KG1 (cell line): ENCODE measurements around the gene ANKRD60.

Experiments used
- DNase-seq: peaks from one replicate; lab custom pipeline; 2025; lab: John Stamatoyannopoulos, UW

Gene ANKRD60, protein sequence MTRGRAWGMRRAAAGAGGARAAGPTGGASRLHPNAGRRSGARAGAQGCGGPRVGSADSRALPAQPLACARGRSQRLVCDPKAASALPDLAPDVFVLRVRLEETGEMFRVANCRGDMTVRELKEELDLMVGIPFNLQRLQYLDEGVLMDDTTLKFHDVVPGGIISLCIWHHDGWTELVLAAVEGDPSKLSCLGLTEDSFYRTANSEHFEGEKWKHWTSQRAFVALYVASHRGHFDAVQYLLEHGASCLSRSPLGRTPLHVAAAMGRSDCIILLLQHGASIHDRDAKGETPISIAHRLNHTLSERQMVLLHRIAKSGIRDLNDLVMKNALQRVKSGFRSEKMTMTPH

DNA sequence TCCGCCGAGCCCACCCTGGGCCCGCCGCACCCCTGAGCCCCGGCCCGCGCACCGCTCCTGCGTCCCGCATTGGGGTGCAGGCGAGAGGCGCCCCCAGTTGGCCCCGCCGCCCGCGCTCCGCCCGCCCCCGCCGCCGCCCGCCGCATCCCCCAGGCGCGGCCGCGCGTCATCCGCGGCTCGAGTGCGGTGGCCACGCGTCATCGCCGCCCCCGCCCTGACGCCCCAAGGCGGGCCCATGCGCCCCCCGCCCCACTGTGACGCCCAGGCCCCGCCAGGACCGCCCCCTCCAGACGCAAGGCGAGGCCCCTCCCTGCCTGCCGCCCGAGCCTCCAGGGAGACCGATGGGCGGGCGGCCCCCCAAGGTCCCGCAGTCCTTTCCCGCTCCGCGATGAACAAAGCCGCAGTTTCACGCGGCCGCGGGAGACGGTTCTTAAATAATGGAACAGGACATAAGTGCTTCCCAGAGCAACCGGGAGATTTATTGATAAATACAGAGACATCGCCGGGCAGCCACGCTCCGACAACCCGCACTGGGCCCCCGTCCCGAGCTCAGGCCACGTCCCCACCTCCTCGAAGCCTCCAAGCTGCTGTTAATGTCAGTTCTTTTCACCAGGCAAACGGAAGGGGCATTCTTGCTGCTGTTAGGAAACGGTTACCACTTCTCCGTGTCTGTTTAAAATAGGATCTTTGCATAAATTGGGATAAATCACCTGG lies at the start of gene ANKRD60:
ANKRD60 (minus strand) TSS at position 170 of the 714 bp plus-strand sequence; CDS start at position 170, 0 bp downstream.
- no peak for DNase-seq

DNA sequence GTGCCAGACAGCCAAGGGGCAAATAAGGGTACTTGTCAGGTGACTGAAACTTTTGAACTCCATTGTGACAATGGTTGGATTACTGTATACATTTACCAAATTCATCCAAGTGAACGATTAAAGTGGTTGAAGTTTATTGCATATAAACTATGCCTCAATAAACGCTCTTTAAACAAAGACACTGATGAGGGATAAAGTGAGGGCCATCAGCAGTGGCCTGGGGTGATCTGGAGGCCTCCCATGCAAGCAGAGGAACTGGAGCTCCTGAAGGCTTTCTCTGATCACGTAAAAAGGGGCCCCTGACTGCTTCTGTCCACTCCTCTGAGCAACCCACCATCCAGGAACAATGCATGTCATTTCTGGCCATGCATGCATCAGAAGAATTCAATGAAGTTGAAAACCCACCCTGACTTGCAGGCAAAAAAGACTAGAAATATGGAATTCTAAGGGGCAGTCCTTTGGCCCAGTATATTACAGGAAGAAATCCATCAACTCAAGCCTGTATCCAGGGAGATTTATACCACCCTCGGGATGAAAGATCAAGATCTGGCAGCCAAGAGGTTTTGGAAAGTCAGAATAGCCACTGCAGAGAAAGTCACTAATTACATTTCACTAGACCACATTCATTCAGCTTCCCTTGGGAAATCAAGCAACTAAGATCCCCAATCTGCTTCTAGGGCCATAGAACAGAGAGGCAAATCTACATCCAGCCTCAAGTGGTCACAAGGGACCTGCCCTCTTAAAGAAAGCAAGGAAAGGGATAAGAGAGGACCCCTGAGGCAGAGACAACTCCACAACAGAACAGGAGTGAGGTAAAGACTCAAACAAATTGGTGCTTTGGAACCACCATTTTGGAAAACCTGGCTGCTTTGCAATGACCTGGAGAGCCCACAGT lies 49.4 kb upstream of the ANKRD60 start:
- DNase-seq, result no peak

DNA sequence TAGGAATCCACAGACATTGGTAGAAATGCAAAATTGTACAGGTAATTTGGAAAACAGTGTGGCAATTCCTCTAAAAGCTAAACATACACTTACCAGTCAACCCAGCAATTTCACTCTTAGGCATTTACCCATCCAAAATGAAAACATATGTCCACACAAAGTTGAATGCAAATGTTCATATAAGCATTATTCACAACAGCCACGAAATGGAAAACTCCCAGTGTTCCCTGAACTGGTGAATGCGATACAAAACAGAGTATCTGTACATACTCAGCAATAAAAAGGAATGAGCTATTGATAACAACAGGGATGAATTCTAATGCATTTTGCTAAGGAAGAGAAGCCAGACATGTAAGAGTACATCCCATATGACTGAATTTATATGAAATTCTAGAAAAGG lies 48.7 kb upstream of the ANKRD60 start:
- DNase-seq, result no peak

DNA sequence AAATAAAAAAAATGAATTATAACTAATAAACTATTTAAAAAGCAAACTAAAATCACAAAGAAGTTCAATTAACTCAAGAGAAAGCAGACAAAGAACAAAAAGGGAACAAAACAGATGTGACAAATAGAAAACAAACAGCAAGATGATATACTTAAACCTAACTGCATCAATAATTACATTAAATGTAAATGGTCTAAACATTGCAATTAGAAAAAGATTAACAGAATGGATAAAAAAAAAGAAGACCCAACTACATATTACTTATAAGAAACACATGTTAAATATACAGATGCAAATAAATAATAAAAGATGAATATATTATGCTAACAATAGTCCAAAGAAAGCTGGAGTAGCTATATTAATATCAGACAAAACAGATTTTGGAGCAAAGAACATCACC lies 45.9 kb upstream of the ANKRD60 start:
- no peak for DNase-seq

DNA sequence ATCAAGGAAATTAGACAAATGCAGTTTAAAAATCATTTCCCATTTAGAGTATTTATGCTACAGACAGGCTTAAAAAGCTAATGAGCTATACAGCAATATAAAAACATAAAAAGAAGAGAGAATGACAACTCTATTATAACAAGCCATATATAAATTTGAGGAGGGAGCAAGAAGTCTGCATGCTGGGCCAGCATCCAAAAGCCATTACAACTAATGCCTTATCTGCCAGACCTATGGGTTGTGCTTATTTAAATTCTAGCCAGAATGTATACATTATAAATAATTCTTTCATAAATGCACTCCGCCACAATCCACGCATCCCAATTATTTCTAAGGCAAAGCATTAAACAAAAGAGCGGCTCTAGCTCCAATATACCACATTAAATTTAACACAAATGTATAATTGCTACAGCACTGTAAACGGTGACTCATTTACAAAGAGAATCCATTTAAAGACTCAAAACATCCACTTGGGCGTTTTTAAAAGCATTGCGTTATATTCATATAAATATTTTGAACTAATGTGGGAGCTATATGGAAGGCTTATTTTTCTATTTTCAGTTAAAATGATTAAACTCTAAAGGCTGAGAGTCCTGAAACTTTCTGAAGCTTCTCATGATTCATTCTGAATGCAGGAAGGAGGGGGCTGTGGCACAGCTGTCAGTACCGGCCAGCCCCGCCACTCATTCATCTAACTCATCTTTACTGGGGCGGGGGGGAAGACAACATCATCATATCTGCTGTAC lies 43.3 kb upstream of the ANKRD60 start:
- no peak for DNase-seq

GRCh38 chr20:58268936-58269619 lies 40.6 kb upstream of the ANKRD60 start:
- DNase-seq, result no peak

DNA sequence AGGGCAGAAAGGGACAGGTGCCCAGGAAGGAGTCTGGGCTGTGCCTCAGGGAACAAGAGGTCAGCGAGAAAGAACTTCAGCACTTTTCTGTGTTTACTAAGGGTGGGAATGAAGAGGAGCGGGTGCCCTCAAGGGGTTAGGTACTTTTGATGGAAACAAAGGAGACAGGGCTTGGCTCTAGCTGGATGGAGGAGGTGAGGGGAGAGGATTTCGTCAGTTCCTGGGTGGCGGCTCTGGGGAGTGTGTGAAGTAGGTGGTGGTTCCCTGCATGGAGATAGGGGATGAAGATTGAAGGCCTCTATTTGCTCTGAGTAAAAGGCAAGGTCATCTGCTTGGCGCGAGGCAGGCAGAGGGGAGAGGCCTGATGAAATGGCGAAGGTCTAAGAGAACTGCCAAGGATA lies 40.0 kb upstream of the ANKRD60 start:
- no peak for DNase-seq

DNA sequence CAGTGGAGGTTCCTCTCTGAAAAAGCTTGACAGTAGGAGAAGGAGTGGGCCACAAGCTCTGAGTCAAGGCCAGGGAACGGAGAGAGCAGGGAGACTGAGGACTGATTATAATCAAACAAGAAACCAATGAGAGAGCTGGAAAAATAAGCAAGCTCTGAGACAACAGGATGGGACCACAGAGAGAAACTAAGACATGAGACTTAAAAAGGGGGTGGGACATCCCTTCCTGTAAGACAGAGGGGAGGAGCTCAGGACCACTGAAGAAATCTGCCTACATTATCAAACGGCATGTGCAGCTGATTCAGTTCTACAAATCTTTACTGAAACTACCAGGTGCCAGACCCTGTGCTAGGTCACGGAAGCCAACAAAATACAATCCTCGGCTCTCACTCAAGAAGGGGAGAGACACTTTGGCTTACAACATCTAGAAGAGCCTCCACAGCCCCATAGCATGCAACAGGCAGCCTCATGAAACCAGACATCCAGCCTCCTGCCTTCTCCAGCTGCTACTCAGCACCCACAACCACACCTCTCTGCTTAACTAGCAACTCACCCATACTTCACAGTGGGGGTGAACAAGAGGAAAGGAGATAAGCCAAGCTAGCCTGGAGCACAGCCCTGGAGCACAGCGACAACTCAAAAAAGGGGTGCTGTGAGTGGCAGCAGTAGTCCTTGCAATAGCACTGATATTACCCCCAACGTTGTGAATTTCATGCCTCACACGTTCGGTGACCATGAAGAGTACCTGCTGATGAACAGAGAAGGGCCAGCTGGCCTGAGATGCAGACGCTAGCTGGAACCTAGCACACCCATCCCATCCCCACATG lies 39.1 kb upstream of the ANKRD60 start:
- no peak for DNase-seq

GRCh38 chr20:58264271-58264670 lies 35.8 kb upstream of the ANKRD60 start:
- DNase-seq, result no peak

DNA sequence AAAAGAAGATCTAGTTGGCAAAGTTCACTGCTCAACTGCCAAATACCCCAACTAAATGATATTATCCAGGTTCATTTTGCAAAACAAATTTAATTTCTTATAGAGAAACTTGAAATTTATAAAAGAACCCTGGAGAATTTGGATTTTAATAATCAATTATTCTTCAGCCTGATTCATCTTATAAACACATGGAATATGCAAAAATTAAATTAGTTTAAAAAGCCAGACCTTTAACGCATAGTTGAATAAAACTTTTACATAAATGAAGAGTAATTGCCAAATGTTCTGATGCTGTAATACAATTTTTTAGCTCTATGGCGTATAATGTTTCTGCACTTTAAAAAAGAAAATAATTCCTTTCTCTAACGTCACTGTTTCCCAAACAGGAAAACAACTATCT lies 33.2 kb upstream of the ANKRD60 start:
- DNase-seq, result no peak

DNA sequence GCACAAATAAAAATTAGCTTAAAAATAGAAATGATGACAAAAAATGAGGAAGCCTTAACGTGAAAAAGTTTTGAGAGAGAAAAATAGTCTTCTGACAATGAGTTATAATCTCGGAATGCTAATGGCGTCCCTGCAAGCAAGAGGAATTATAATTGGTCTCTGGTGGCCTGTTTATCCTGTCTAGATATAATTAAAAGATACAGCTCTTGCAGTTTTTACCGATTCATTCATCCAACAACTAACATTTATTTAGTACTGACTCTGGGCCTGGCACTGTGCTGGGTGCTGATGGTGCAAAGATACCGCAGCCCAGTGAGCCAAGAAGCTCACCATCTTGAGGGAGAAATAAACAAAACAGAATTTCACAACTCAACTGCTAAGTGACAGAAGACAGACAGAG lies 31.6 kb upstream of the ANKRD60 start:
- no peak for DNase-seq

GRCh38 chr20:58256842-58257241 lies 28.4 kb upstream of the ANKRD60 start:
- no peak for DNase-seq

GRCh38 chr20:58256307-58256706 lies 27.9 kb upstream of the ANKRD60 start:
- no peak for DNase-seq

GRCh38 chr20:58254890-58255289 lies 26.4 kb upstream of the ANKRD60 start:
- no peak for DNase-seq

- no peak for DNase-seq
Measured at GRCh38 chr20:58251979-58252591, 23.6 kb upstream of the ANKRD60 start.

DNA sequence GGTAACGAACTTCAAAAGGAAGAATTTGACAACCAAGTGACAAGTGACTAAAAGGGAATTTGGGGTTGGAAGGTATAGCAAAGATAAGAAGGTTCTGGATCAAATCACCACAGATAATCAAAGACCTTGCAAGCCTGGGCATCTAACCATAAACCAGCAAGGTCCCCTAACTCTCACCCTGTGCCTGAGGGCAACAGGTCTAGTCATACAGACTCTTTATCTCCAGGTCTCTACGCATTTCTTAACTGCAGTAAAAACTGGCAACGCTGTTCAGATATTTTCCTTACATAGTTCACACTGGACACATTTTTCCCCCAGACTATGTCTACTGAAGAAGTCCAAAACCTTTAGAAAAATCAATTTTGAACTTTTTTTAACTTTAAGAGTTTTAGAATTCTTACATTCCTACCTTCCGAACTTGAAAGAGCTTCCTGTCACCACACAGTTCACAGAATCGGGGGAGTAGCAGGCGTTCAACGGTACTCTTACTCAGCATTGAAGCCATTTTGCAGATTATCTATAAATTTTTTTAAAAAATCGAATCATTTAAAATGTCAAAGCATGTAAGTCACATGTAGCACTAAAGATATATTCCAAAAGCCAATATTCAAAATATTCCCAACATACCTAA lies 23.0 kb upstream of the ANKRD60 start:
- no peak for DNase-seq

- no peak for DNase-seq
Measured at GRCh38 chr20:58246346-58246745, 17.9 kb upstream of the ANKRD60 start.

GRCh38 chr20:58245931-58246330 lies 17.5 kb upstream of the ANKRD60 start:
- DNase-seq, result no peak

DNA sequence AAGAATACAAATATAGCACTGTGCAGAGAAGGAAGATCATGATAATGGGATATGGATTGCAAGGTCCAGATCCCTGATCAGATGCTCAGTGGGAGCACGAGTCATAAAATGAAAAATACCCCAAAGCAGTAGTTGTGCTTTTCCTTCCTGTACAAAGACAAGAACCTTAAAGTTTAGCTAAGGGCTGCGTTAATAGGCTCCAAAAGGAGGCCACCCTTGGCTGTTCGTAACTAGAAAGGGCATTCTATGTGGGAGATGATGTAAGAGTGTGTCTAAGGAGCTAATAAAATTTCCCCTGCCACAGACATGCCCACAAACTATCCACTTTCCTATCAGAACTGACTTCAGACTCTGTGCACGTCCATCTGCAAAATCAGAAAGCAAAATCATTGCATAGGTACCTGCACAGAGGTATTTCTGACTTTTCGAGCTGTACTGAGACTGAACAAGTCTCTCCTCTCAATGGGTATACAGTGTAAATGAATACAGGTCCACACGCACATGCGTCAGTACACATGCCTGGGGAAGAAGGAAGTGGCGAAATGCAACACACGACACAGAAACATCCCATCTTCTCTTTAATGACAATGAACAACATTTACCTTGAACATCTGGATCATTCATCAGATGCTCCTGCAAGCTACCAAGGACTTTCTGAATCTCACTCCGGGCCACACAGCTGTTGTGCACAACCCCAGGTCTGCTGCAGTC lies 16.9 kb upstream of the ANKRD60 start:
- no peak for DNase-seq
